ENCODE results near the gene TLR10.

GRCh38 chr4:38819569-38819968, 36.8 kb upstream of the TLR10 start:
- TF ChIP-seq EZH2phosphoT487 (IDR thresholded peaks at IDR 0.05; ENCODE audit: insufficient read depth, low read depth) = no peak
- TF ChIP-seq EZH2 (IDR thresholded peaks at IDR 0.05; ENCODE audit: insufficient read depth, poor library complexity, severe bottlenecking) = no peak

Measured in GM23248 (cell line).